ENCODE data around the gene TAGLN2.

DNA sequence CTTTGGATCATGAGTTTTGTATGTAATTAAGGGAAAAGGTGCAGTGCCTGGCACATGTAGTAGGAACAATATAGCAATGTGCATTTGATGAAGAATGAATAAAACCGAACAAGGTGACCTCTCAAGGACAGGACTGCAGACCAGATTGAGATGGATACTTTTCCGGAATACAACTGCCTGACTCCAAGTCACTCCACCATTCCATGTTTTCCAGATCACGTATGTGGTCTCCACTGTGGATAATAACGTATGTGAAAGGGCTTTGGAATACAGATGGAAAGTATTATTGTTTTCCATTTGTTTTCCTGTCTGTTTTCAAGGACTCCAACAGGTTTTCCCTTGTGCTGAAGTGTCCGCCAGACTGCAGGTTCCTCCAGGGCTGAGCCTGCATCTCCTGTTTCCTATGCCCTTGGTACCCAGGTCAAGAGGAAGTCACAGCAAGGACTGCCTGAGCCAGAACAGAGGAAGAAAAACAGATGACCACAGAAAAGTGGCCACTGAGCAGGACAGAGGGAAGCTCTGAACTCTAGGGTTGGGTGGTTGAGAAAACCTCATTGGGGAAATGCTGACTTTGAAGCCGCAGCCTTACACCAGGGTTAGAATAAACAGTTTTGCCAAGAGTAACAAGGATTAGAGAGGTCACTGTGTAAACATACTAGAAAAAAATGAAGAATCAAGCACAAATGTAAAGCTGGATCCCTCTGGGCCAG is 29.3 kb downstream of the TAGLN2 start:
- TF ChIP-seq NUFIP1 (IDR thresholded peaks at IDR 0.05; ENCODE audit: partially characterized antibody) (no peak), ELF1 (tag; IDR thresholded peaks at IDR 0.05) (no peak), ATF7 (IDR thresholded peaks at IDR 0.05) (no peak), POLR2A (conservative IDR thresholded peaks at IDR 0.05) (no peak), TAF1 (IDR thresholded peaks at IDR 0.05; ENCODE audit: control insufficient read depth, extremely low read depth, insufficient read depth, low read length, severe bottlenecking) (no peak), ZNF239 (CRISPR knock-in tag; IDR thresholded peaks at IDR 0.05) (no peak)
- TF ChIP-seq, protein P1, sequence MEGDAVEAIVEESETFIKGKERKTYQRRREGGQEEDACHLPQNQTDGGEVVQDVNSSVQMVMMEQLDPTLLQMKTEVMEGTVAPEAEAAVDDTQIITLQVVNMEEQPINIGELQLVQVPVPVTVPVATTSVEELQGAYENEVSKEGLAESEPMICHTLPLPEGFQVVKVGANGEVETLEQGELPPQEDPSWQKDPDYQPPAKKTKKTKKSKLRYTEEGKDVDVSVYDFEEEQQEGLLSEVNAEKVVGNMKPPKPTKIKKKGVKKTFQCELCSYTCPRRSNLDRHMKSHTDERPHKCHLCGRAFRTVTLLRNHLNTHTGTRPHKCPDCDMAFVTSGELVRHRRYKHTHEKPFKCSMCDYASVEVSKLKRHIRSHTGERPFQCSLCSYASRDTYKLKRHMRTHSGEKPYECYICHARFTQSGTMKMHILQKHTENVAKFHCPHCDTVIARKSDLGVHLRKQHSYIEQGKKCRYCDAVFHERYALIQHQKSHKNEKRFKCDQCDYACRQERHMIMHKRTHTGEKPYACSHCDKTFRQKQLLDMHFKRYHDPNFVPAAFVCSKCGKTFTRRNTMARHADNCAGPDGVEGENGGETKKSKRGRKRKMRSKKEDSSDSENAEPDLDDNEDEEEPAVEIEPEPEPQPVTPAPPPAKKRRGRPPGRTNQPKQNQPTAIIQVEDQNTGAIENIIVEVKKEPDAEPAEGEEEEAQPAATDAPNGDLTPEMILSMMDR (IDR thresholded peaks at IDR 0.05 in 2 of 3, conservative IDR thresholded peaks at IDR 0.05 in 1 of 3; ENCODE audit: insufficient read depth in 2 of 3, low read depth in 1 of 3, low read length in 3 of 3), result no peak
